HCEC 1CT (cell line): ENCODE measurements around the gene ZNF579.
"Not testable (repeated sequence)": the region's sequence is repeated elsewhere in the genome, so short reads cannot be mapped to it uniquely, and the experiment has no call there.

ENCODE experiments used
- DNase-seq: peaks from one replicate; pipeline ENCODE4 v3.0.0-alpha.2; 2017

The ZNF579 gene

DNA sequence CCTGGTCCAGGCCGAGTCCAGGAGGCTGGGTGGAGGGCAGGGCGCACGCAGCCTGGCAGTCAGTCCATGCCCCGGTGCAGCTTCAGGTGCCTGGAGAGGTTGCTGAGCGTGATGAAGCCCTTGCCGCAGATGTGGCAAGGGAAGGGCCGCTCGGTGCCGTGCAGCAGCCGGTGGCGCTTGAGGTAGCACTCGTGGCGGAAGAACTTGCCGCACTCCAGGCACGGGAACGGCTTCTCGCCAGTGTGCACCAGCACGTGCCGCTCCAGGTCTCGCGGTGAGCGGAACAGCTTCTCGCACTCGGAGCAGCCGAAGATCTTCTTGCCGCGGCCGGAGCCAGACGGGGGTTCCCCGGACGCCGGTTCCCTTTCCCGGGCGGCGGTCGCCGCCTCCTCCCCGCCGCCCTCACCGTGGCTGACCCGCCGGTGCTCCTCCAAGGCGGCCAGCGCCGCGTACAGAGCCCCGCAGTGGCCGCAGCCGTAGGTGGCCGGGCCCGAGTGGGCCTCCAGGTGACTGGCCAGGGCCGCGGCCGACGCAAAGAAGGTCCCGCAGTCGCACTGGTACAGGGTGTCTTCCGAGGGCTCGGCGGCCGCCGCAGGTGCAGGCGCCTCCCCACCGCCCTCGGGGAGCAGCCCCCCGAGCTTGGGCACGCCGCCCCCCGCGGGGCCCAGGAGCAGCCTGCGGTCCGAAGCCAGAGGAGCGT is 11.9 kb upstream of the ZNF579 start:
- DNase-seq = no peak

- no peak for DNase-seq
Observed at GRCh38 chr19:55591555-55591954, 10.9 kb upstream of the ZNF579 start.

DNA sequence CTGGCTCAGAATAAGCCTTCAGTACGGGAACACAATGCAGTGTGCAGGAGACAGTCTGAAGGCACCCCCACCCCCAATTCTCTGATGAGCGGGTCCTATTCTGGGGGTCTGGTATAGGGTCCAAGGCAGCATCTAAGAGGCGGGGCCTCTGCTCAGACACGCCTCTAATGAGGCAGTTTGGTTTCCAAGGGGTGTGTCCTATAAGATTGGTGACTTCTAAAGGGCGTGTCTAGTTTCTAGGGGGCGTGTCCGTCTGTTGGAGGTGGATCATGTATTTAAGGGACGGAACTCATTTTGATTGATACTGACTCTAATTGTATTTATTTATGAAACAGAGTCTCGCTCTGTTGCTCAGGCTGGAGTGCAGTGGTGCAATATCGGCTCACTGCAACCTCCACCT is 10.0 kb upstream of the ZNF579 start:
- DNase-seq = no peak

GRCh38 chr19:55590109-55590508 is 9.5 kb upstream of the ZNF579 start:
- no peak for DNase-seq

DNA sequence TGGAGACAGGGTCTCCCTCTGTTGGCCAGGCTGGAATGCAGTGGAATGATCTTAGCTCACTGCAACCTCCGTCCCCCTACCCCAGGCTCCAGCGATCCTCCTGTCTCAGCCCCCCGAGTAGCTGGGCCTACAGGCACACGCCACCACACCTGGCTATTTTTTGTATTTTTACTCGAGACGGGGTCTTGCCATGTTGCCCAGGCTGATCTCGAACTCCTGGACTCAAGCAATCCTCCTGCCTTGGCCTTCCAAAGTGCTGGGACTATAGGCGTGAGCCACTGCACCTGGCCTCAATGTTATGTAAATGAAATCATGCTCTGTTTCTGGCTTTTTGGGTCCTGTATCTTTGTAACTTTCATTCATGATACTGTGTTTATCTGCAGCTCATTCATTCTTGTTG is 8.1 kb upstream of the ZNF579 start:
- DNase-seq = no peak

DNA sequence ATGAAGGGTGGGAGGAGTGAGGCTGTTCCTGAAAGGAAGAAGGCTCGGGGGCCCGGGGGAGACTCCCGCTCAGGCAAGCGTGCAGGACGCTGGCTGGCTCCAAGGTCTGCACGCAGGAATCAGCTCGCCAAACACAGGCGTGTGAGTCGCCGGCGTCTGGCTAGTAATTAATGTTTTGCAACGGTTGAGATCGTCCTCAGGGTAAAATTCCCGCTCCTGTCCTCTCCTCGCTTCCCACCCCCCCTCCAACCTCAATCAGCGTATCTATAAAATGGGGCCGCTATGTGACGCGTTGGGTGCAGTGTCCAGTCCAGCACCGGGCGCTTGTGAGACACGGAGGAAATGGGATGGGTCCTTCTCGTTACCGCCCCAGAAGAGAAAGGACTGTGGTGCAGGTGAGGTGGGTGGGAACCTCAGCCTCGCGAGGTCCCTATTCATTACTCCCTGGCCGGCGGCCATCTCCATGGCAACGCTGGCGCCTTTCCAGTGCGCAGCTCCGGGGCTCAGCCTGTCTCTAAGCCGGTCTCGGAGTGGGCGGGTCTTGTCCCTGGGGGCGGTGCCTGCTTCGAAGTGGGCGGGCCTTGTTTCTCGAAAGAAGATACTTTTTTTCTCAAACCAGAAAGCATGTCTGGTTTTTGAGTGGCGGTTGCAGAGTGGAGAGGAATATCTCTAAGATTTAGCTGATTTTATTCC is 6.5 kb upstream of the ZNF579 start:
- DNase-seq = peak; percentile 78

DNA sequence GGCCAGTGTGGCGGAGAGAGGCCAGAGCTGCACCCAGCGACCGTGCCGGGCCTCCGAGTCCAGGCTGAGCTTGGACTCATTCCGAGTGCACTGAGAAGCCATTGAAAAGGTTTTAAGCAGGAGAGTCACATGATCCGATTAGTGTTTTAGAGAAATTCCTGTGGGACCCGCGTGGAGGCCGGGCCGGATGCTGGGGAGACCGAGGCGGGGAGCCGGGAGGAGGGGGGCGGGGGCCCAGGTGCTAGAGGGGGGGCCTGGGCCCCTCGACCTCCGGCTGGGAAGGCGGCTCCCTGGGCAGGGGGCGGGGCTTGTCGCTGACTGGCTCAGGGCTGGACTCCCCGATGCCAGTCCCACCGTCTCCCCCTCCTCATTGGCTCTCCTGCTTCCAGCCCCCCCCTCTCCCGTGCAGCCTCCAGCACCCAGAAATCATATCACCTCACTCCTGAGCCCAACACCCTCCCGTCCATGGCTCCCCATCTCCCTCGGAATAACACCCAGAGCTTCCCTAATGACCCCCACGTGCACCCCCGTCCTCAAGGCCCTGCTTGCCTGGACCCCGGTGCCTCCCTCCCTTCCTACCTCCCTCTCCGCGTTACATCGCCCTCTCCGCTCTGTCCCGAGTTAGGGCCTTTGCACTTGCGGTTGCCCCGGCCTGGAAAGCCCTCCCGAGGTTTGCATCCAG is 5.2 kb upstream of the ZNF579 start:
- peak; percentile 56 for DNase-seq

DNA sequence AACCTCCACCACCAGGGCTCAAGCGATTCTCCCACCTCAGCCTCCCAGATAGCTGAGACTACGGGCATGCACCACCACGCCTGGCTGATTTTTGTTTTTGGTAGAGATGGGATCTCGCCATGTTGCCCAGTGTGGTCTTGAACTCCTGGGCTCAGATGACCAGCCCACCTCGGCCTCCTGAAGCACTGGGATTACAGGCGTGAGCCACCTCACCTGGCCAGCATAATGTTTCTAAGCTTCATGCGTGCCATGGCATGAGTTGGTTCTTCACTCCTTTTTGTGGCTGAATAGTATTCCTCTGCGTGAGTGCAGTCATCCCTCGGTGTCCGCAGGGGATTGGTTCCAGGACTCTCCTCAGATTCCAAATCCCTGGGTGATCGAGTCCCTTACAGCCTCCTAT is 4.2 kb upstream of the ZNF579 start:
- DNase-seq = no peak

DNA sequence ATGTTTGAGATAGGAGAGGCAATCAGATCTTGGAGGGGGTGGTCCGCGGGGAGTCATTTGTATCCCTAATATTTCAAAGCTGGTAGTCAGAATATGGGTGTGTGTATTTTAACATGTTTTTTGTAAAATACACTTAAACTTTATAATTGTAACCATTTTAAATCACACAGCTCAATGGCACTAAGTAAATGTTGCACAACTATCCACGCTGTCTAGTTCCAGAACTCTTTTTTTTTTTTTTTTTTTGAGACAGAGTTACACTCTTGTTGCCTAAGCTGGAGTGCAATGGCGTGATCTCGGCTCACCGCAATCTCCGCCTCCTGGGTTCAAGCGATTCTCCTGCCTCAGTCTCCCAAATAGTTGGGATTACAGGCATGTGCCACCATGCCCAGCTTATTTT is 3.2 kb upstream of the ZNF579 start:
- not testable (repeated sequence) for DNase-seq

DNA sequence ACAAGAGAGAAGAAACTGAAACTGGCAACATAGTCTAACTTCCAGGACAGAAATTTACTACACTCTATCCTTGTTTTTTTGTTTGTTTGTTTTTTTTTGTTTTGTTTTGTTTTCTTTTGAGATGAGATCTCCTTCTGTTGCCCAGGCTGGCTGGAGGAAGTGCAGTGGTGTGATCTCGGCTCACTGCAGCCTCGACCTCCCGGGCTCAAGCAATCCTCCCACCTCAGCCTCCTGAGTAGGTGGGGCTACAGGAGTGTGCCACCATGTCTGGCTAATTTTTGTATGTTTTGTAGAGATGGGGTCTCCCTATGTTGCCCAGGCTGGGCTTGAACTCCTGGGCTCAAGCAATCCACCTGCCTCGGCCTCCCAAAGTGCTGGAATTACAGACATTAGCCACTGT is 1.6 kb upstream of the ZNF579 start:
- not testable (repeated sequence) for DNase-seq

- no peak for DNase-seq
Observed at GRCh38 chr19:55581823-55582223, 1.2 kb upstream of the ZNF579 start.

GRCh38 chr19:55581145-55581822 is 636 bp upstream of the ZNF579 start:
- DNase-seq = no peak

- DNase-seq = no peak
Observed at GRCh38 chr19:55579766-55580621, 654 bp downstream of the ZNF579 start.

DNA sequence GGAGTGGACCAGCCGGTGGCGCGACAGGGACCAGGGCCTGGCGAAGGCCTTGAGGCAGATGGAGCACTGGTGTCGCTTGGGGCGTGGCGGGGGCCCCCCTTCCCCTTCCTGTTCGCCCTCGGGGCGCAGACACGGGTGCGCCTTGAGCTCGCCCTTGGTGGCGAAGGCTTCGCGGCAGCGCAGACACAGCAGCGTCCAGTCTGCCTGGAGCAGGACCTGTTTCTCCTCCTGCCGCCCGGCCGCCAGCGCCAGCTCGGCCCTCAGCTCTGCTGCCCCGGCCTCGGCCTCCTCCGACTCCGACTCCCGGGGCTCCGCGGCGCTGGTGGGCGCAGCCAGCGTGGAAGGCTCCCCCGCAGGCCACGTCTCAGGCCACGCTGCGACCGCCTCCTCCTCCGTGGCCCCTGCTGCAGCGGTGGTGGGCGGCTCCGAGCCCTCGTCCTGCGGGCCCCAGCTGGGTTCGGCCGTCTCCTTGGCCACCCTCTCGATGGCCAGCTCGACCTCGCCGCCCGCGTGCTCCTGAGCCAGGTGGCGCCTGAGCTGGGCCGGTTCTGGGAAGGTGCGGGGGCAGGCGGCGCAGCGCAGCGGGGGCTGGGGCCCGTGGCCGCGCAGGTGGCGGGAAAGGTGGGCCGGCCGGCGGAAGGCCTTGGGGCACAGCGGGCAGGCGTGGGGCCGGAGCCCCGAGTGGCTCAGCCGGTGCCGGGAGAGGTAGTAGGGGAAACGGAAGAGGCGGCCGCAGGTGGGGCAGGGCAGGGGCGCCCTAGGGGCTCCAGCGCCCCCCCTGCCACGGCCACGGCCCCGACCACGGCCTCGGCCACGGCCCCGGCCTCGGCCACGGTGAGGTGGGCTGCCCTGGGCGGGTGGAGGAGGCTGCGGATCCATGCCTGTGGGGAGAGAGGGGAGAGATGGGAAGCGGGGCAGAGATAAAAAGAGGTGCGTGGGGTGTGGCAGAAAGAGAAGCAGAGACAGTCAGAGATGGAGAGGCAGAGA is 1.6 kb downstream of the ZNF579 start:
- no peak for DNase-seq

DNA sequence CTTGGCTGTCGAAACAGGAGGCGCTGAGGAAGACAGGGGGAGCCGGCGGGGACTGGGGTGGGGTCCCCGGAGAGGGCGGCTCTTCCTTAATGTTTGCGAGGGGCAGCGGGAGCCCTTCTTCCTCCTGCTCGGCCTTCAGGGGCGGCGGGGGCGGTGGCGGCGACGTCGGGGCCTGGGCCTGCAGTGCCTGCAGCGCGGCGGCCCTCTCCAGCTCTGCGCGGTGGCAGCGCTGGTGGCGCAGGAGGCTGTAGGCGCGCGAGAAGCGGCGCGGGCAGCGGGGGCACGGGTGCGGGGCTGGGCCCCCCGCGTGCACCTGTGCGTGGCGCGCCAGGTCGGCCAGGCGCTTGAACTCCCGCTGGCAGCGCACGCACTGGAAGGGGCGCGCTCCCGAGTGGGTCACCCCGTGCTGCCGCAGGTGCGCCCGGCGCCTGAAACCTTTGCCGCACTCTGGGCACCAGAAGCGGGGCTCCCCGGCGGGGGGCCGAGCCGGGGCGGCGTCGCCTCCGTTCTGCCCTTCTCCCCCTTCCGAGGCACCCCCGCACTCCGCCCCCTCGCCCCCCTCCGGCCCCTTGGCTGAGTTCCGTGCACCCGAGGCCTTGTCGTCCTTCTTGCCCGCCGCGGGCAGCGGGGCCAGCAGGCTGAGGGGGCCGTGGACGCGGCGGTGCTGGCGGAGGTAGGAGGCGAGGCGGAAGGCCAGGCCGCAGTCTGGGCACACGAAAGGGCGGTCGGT is 2.5 kb downstream of the ZNF579 start:
- no peak for DNase-seq

- DNase-seq = no peak
Observed at GRCh38 chr19:55576746-55577145, 3.9 kb downstream of the ZNF579 start.

DNA sequence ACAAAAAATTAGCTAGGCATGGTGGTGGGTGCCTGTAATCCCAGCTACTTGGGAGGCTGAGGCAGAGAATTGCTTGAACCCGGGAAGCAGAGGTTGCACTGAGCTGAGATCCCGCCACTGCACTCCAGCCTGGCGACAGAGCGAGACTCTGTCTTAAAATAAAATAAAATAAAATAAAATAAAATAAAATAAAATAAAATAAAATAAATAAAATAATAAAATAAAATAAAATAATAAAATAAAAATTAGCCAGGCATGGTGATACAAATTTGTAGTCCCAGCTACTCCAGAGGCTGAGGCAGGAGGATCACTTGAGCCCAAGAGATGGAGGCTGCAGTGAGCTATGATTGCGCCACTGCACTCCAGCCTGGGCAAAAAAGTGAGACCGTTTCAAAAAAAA is 6.7 kb downstream of the ZNF579 start:
- not testable (repeated sequence) for DNase-seq

DNA sequence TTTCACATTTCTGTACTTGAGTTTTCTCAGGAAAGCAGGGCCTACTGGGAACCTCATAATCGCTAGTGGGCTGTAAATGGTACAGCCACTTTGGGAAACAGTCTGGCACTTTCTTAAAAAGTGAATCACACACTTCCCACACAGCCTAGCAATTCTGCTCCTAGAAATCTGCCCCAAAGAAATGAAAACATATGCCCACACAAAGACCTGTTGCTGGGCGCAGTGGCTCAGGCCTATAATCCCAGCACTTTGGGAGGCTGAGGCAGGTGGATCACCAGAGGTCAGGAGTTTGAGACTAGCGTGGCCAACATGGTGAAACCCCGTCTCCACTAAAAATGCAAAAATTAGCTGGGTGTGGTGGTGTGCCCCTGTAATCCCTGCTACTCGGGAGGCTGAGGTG is 11.2 kb downstream of the ZNF579 start:
- not testable (repeated sequence) for DNase-seq

- DNase-seq = no peak
Observed at GRCh38 chr19:55567708-55568328, 12.8 kb downstream of the ZNF579 start.

- DNase-seq = no peak
Observed at GRCh38 chr19:55566823-55567222, 13.8 kb downstream of the ZNF579 start.
